Measurements from ENCODE around the gene FAM167B.

Gene FAM167B

DNA sequence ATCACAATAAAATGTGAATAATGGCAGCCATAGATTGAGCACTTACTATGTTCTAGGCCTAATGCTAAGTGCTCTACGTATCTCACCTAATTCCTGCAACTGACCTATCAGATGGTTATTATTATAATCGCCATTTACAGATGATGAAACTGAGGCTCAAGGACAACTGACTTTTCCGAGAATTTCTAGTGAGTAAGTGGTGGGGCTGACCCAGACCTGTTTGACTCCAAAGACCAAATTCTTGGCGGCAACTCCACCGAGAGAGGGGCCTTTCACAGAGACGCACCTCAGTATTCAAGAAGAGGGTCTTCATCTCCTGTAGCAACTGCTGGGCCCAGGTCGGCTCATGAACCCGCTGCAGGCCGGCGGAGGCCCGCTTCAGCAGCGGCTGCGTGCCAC, 25.4 kb upstream of the FAM167B start:
- Histone ChIP-seq H3K4me2 (ENCODE audit: insufficient read depth, low read length) (peak overlapping the region; percentile 70), H3K9me3 (ENCODE audit: insufficient read depth, low read length, severe bottlenecking) (no peaks in the 10 kb centered on the region), H3K36me3 (ENCODE audit: insufficient read depth, low read length) (peaks cover 38% of the 10 kb centered on the region), H3K79me2 (ENCODE audit: insufficient read depth, low read length) (peaks cover 47% of the 10 kb centered on the region), H3K4me3 (ENCODE audit: low read depth in 1 of 2, low read length in 2 of 2) (peak overlapping the region; percentile 84 to 85), H3K27me3 (ENCODE audit: insufficient read depth, low read length, poor library complexity) (no peaks in the 10 kb centered on the region), H2AFZ (ENCODE audit: low read depth, low read length) (no peak overlapping the region; the same call in 1 of the 2 replicates), H3K4me1 (ENCODE audit: insufficient read depth, low read length) (peaks cover 34% of the 10 kb centered on the region), H3K27ac (ENCODE audit: low read length) (peak overlapping the region; percentile 37), H4K20me1 (ENCODE audit: insufficient read depth, low read length) (peaks cover 8% of the 10 kb centered on the region; the same call in 1 of the 2 replicates), H3K9ac (ENCODE audit: low read depth, low read length) (peak overlapping the region; percentile 77)
- no peak for ATAC-seq (ENCODE audit: insufficient read depth, low read depth)
- no peak for DNase-seq
- TF ChIP-seq CTCF (IDR thresholded peaks at IDR 0.05; ENCODE audit: borderline replicate concordance, extremely low read depth, low read length, poor library complexity, severe bottlenecking) (no peak), EZH2 (IDR thresholded peaks at IDR 0.05; ENCODE audit: borderline replicate concordance, low read depth, low read length, severe bottlenecking) (no peak)

DNA sequence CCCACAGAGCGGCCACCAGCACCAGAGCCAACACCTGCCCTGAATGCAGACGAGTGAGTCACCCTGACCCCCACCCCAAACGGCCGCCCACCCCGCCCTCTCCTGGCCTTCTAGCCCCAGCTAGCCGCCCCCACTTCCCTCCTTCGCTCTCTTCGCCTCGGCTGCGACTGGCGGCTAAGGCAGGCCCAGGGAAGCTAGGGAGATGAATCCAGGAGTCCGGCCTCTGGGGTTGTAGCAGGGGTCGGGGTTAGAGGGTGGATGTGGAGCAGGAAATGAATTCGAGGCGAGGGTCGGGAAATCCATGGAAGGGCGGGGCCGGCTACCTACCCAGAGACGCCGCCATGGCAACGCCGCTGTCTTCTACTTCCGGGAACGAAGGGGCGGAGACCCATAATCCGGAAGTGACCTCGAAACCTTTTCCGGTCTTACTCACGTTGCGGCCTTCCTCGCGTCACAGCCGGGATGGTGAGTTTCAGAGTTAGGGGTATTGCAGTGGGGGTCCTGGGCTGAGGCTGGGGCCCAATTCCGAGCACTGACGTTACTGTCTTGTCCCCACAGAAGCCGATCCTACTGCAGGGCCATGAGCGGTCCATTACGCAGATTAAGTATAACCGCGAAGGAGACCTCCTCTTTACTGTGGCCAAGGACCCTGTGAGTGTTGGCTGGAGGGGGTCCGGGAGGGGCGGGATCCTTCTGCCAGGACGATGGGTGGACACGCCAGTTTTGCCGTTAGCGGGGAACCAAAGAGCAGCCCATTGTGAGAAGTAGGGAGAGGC, 24.9 kb upstream of the FAM167B start, which contains the start of the genes EIF3I and TMEM234:
EIF3I (plus strand) TSS at position 428 of the 776 bp plus-strand sequence; CDS start at position 463, 35 bp downstream.
TMEM234 (minus strand) TSS at position 374 of the 776 bp plus-strand sequence; CDS start at position 343, 31 bp downstream.
- Histone ChIP-seq H4K20me1 (ENCODE audit: insufficient read depth, low read length) (peaks cover 8% of the 10 kb centered on the region; the same call in 1 of the 2 replicates), H3K9ac (ENCODE audit: low read depth, low read length) (peak within 1 kb of the TSS; percentile 77), H3K4me3 (ENCODE audit: low read depth in 1 of 2, low read length in 2 of 2) (peak within 1 kb of the TSS; percentile 84 to 85), H3K4me2 (ENCODE audit: insufficient read depth, low read length) (peak within 1 kb of the TSS; percentile 70), H3K27ac (ENCODE audit: low read length) (peak within 1 kb of the TSS; percentile 85), H3K4me1 (ENCODE audit: insufficient read depth, low read length) (peaks cover 34% of the 10 kb centered on the region), H3K27me3 (ENCODE audit: insufficient read depth, low read length, poor library complexity) (no peaks in the 10 kb centered on the region), H3K79me2 (ENCODE audit: insufficient read depth, low read length) (peaks cover 47% of the 10 kb centered on the region), H2AFZ (ENCODE audit: low read depth, low read length) (peak within 1 kb of the TSS; percentile 81), H3K9me3 (ENCODE audit: insufficient read depth, low read length, severe bottlenecking) (no peaks in the 10 kb centered on the region), H3K36me3 (ENCODE audit: insufficient read depth, low read length) (peaks cover 35% of the 10 kb centered on the region)
- TF ChIP-seq CTCF (IDR thresholded peaks at IDR 0.05; ENCODE audit: borderline replicate concordance, extremely low read depth, low read length, poor library complexity, severe bottlenecking) (no peak), EZH2 (IDR thresholded peaks at IDR 0.05; ENCODE audit: borderline replicate concordance, low read depth, low read length, severe bottlenecking) (no peak)
- ATAC-seq (ENCODE audit: insufficient read depth, low read depth) (peak; percentile 96), DNase-seq (peak; percentile 92)

DNA sequence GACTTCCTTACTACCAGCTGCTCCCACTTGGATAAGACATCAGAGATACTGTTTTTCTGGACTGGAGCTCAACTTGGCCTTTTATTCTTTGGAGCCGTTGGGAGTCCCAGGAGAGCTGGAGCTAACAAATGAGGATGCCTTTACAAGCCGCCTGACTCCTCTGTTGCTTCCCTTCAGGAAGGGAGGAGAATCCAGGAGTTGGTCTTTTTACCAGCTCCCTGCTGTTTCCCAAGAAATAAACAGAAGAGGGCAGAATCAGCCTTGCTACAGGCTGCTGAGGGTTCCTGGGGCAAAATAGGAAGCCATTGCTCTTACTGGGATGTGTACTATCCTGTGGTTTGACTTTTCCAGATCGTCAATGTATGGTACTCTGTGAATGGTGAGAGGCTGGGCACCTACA, 23.3 kb upstream of the FAM167B start:
- ATAC-seq (ENCODE audit: insufficient read depth, low read depth): no peak
- H3K79me2 ChIP-seq (ENCODE audit: insufficient read depth, low read length): peaks cover 47% of the 10 kb centered on the region
- H3K9ac ChIP-seq (ENCODE audit: low read depth, low read length): peak overlapping the region; percentile 77
- H3K4me3 ChIP-seq (ENCODE audit: low read depth in 1 of 2, low read length in 2 of 2): peak overlapping the region in 1 of 2 experiments; percentile 41; a peak in 1 of 4 replicates
- H3K4me2 ChIP-seq (ENCODE audit: insufficient read depth, low read length): peak overlapping the region; percentile 70
- peak overlapping the region; percentile 10; the same call in 1 of the 2 replicates for H3K27ac ChIP-seq (ENCODE audit: low read length)
- peaks cover 34% of the 10 kb centered on the region for H3K4me1 ChIP-seq (ENCODE audit: insufficient read depth, low read length)
- no peak overlapping the region for H2AFZ ChIP-seq (ENCODE audit: low read depth, low read length)
- H3K27me3 ChIP-seq (ENCODE audit: insufficient read depth, low read length, poor library complexity): no peaks in the 10 kb centered on the region
- H3K9me3 ChIP-seq (ENCODE audit: insufficient read depth, low read length, severe bottlenecking): no peaks in the 10 kb centered on the region
- DNase-seq: no peak
- H4K20me1 ChIP-seq (ENCODE audit: insufficient read depth, low read length): peaks cover 8% of the 10 kb centered on the region; the same call in 1 of the 2 replicates
- TF ChIP-seq EZH2 (IDR thresholded peaks at IDR 0.05; ENCODE audit: borderline replicate concordance, low read depth, low read length, severe bottlenecking) (no peak), CTCF (IDR thresholded peaks at IDR 0.05; ENCODE audit: borderline replicate concordance, extremely low read depth, low read length, poor library complexity, severe bottlenecking) (peak; percentile 32)
- H3K36me3 ChIP-seq (ENCODE audit: insufficient read depth, low read length): peaks cover 50% of the 10 kb centered on the region

Measured in DND-41 (cell line).